ACHN (cell line): Measurements from ENCODE around the gene GRP.

Experiments used
- DNase-seq: peaks from one replicate; pipeline ENCODE4 v3.0.0-alpha.2; 2015
- in situ Hi-C: cut with HindIII; loops from 2 replicates; pipeline ENCODE4 v1.10.0; 2017; ENCODE audit warnings: low sequenced_read_pairs, low pct_ligation_motif_present, low pct_unique_long_range_greater_than_20kb

Gene GRP

DNA sequence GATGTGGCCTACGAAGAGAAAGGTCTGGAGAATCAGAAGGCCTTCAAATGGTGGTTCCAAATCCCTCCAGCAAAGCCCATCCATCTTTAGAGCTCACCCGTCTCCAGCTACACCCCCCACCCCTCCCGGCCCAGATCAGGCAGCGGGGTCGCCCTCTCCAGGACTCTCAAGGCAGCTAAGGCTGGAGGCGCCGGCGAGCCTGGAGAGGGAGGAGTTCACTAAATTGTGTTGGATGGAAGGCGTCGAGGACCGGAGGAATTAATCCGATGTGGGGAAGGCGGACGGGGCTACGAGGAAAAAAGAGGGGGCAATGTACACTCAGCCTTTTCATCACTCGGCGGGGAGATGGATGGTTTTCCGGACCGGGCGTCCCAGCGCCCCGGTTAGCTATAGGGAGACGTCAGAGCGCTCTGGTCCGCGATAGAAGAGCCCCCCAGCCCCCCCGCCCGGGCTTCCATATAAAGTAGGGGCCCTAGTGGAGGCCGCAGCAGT, at the start of gene GRP:
TSS of gene GRP (plus strand) at position 487 of the 492 bp plus-strand sequence. CDS start 108 bp downstream, outside the sequence.
- no peak for DNase-seq
- in situ Hi-C loops, result no loop called here

DNA sequence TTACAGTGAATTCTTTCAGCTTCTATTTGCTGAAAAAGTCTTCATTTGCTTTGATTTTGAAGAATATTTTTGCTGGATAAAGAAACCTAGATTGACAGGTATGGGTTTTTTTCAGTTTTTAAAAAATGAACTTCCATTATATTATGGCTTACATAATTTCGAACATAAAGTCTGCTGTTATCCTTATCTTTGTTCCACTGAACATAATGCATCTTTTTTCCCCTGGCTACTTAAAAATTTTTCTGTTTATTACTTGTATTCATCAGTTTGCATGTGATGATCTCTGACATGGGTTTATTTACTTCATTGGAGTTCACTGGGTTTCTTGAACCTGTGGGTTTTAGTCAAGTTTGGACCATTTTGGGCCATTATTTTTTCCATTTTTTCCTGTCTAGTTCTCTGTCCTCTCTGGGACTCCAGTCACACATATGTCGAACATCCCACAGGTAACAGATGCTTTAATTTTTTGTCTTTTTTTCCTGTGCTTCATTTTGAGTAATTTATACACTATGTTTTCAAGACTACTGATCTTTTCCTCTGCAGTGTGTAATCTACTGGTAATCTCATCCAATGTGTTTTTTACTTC, 47.2 kb upstream of the GRP start:
- in situ Hi-C loops, result no loop called here
- DNase-seq, result no peak

DNA sequence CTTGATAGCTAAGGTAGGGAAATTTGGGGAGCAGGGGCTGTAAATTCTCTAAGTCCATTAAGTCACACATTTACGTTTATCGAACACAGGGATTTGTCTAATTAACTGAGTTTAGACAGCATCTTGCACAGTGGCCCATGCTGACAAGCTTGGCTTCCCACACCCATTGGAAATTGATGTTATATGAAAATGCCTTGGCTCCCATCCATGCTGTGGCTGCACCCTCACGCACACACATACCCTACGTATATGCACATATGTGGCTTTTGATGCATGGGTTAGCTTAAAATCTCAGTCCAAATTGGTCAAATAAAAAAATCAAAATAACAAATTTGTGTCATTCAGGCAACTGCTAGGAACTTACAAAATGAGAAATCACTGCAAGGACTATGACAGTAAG, 42.5 kb upstream of the GRP start:
- in situ Hi-C loops, result no loop called here
- no peak for DNase-seq

DNA sequence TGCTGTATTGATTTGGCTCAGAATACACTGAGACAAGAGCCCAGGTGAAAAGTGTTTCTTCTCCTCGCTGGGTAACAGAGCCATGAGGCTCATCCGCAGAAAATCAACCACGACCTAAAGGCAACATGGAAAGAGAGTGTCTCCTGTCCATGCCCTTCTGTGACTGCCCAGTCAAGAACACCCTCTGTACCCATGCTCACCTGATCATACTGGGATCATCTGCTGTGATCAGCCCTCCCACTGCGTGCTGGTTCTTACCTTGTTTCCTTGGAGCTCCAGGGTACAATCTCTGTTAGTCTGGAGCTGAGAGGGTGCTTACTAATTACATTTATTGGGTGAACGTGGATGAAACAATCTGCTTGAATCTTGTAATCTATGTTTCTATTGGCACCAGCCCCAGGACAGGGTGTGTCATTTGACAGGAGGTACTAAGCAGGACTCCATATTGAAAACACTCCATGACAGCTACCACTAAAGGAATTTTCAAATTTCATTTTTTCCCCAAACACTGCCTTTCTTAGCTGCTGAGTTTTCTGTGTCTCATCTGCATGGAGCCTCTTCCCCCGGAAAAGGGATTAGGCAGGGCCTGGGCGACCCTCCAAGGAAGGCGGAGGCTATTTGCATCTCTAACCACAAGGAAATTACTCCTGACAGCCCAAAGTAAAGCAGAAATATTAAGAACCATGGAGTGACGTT, 39.7 kb upstream of the GRP start:
- DNase-seq, result no peak
- in situ Hi-C loops, result no loop called here

DNA sequence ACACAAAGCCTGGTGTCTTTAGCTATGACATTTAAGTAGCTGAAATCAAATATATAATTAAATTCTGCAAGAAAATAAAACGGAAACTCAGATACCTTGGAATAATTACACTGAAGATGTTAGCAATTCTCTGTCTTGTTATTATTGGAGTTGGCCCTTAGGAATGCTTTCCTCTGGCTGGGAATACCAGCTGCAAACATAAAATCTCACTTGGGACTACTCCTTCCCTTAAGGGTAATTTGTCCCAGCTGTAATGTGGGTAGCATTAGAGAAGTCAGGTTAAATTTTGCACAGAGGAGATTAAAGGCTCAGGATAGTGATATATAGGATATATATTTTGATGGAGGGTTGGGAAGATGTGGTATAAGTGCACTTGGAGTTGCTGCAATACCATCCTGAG, 37.3 kb upstream of the GRP start:
- in situ Hi-C loops, result no loop called here
- no peak for DNase-seq

DNA sequence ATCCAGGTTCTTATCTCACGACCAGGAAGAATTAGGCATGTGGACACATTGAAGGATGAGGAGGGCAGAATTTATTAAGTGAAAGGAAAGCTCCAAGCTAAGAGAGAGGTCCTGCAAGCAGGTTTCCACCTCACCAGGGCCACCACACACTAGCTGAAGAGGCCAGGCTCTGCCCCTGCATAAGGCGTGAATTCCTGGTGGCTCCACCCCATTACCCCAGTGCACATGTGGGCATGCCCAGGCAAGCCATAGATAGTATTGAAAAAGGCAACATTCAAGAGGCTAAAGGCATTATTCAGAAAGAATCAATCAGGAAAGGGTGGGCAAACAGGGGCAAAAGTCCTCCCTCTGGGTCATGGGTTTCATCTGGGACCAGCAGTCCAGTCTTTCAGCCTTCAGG, 30.9 kb upstream of the GRP start:
- in situ Hi-C loops, result no loop called here
- no peak for DNase-seq

DNA sequence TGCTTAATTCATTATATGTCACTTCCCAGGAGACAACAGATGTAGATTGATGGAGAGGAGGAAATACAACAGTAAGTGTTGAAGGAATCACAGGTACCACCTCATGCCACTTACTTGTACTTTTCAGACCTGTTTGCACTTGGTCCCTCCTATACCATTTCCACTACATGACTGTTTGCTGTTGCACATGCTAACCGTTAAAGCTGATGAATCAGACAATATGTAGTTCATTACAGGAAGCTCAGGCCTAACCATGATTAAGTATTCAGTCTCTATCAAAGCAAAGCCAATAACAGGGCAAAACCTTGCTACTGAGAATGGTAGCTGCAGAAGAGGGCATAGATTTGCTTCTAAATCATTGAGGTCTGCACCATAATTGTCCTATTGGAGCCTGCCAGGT, 30.2 kb upstream of the GRP start:
- DNase-seq, result no peak
- in situ Hi-C loops, result no loop called here

DNA sequence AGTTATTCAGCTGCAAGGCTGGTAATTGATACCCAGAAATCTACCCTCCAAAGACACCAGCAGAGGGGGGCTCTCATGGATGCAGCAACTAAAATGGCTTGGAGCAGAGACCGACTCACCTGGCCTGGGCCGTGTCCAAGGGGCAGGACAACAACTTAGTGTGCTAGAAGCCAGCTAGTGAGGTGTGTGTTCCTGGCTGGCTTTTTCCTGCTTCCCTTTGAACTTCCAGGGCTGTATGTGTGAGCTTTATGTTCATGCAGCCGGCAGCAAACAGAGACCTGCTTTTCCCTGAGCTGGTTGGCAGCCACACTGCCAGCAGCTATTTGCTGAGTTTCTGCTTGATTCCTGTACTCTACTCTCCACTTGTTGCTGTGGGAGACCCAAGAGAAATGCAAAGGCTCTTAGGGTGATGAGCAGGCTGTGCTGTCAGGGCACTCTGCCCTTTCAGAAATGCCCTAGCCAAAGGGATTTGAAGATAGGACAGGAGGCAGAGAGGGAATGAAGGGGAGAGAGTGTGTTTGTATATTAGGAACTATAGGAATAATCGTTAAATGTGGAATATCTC, 23.7 kb upstream of the GRP start:
- no peak for DNase-seq
- in situ Hi-C loops, result no loop called here

DNA sequence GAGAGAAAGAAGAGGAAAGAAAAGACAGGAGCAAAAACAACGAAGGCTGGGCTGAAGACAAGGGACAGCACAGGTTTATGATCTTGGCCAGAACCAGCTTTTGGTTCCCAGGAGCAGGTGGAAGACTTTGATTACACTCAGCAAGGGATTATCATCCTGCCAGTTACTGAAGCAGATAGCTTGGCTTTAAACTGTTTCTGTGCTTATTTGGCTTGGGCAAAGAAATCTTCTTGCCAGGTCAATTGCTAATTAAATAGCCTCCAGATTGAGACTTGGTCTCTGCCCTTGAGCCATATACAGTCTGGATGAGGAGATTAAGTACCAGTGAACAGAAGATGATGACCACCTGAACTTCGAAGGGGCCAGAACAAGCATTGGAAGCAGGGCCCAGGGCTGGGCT, 22.3 kb upstream of the GRP start:
- DNase-seq, result no peak
- in situ Hi-C loops, result no loop called here

DNA sequence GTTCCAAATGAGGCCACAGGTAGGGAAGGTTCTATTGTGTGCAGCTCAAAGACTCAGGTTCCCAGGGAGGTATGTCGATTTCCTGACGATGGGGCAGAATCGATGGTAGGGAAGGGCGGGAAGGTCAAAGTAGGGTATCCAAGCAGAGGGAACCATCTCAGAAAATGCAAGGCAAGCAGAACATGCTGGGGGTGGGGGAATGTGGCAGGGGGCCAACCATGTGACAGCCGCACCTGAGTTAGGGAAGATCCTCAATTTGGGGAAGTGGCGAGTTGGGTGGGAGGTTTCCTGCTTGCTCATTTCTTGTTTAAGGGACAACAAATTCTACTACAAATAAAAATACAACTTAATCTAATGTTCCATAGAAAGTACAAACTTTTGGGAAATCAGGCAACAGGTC, 21.7 kb upstream of the GRP start:
- in situ Hi-C loops, result no loop called here
- DNase-seq, result no peak

DNA sequence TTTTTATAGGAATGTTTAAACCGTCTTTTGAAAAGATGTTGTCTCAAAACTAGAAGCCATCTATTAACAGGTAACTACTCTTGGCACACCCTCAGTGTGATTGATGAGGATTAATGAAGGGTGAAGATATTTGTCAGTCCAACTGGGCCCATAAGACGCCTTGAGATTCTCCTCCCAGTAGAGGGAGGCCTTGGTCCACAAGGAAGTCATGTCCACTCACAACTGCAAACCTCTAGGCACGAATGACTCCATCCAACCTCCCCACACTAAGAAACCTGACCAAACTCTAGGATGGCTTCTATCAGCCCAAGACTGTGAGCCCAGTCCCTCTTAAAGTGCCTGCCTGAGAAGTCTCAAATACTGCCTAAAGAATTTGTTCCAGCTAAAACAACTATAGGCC, 19.2 kb upstream of the GRP start:
- in situ Hi-C loops, result no loop called here
- no peak for DNase-seq

DNA sequence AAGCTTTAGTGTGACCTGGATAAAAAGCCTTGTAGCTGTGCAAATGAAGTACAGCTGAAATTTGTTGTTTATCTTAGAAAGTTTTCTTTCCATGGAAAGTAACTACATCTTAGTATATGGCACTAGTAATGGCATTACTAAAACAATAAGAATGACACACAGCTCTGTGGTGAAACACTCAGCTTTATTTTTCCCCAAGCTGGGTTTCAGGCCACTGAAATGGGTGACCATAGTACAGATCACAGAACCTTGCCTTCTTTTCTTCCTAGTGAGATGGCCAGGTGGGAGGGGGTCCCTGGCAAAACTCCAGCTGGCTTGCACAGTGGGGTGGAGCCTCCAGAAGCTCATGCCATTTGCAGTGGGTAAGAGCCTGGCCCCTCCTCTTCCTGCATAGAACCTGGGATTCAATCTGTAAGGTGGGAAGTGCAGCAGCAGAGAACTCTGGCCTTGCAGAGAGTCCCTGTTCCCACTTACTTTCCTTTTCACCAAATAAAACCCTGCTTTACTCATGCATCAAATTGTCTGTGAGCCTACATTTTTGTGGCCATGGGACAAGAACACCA, 17.6 kb upstream of the GRP start:
- no peak for DNase-seq
- in situ Hi-C loops, result no loop called here

DNA sequence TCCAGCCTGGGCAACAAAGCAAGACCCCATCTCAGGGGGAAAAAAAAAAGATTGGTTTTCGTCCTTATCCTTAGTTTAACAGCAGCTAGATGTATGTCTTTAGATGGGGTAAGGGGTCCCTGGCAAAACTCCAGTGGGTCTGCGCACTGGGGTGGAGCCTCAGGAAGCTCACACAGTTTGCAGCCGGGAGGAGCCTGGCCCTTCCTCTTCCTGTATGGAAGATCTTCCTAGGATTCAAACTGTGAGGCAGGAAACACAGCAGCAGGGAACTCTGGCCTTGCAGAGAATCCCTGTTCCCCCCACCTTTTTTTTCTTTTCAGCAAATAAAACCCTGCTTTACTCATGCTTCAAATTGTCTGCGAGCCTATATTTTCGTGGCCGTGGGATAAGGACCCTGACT, 12.5 kb upstream of the GRP start:
- DNase-seq, result no peak
- in situ Hi-C loops, result no loop called here

DNA sequence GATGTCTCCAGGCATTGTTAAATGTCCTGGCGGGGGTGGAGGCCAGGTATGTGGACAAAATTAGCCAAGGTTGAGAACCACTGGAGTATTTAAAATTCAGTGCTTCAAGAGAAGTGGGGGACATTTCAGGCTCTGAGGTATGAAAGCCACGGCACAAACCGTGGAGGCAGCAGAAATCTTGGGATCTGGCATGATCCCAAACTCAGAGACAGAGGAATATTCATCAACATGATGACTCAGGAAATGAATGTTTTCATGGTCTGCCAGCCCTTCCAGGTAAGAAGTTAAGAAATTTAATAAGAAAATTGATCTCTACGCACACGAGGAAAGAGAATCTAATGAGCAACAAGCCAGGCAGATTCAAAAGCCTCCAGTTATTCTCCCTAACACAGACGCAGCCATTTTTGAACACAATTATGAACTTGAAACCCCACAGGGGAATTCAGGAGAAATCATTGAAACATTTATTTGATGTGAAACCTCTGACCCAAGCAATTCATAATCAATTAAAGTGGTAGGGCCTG, 11.3 kb upstream of the GRP start:
- no peak for DNase-seq
- in situ Hi-C loops, result no loop called here

DNA sequence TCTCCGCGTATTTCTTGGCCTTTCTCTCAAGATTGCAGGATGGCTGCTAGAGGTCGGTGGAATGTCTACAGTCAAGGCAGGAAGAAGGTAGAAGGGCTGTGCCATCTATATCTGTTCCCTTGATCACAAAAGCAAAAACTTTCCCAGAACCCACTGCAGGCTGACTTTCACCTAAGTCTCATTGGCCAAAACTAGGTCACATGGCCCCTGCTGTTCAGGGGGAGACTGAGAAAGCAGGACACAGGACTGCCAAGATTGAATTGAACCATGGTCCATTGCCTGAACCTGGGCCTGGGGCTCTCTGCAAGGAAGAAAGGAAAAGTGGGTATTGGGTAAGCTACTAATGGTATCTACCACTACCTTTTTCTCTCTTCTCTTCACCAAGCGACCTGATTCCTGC, 9.7 kb upstream of the GRP start:
- in situ Hi-C loops, result no loop called here
- no peak for DNase-seq

DNA sequence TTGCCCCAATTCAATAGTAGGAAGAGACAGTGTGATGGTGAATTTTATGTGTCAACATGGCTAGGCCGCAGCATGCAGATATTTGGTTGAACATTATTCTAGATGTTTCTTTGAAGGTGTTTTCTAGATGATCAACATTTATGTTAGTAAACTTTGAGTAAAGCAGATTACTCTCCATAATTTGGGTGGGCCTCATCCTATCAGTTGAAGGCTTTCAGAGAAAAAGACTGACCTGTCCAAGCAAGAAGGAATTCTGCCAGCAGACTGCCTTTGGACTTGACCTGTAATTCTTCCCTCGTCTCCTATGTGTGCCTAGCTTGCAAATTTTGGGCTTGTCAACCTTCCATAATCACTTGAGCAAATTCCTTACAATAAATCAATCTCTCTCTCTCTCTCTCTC, 8.3 kb upstream of the GRP start:
- no peak for DNase-seq
- in situ Hi-C loops, result no loop called here

DNA sequence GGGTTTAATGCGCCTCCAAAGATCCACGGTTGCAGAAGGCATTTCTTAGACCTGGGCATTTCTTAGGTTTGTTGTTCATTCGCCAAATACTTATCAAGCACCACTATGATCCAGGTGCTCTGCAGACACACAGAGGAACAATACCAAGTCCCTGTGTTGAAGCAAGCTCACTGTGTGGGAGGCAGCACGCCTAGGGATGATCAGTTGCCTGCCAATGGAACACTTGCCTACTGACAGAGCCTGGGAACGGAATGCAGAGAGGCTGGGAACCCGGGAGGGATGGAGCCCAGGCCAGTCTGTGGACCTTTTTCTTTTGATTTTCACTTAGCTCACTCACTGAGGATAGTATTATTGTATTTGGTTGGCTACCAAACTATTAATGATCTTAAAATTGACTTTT, 1.9 kb upstream of the GRP start:
- no peak for DNase-seq
- in situ Hi-C loops, result no loop called here

DNA sequence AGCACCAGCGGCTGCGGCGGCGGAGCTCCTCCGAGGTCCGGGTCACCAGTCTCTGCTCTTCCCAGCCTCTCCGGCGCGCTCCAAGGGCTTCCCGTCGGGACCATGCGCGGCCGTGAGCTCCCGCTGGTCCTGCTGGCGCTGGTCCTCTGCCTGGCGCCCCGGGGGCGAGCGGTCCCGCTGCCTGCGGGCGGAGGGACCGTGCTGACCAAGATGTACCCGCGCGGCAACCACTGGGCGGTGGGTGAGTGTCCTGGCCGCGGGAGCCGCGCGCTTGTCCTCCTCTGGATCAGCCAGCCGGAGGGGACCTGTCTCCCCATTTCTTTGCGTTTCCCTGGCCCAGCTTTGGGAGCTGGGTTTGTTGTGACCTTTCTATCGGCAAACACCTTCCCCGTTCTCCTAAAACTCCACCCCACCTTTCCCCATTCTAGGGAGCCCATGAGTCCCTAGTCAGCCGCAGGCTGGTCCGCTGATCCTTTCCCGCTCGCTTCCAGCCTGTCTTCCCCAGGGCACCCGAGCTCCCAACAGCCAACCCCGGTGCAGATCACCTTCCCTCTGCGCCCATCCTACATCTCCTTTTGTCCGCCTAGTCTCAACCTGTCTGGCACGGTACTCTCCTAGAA, 316 bp downstream of the GRP start:
- in situ Hi-C loops, result no loop called here
- DNase-seq, result no peak
